Measurements from ENCODE around the gene BLM. TPM values are rescaled to one million over a fixed set of nuclear protein-coding genes. Genes with fewer than 3 reads are reported as not detected.

The BLM gene
- total RNA-seq, 6 experiments from 2014 or later, result 2.8 to 7.7 (median 6.1) TPM

- no peak for DNase-seq
- H3K9me3 Mint-ChIP-seq, result no peaks in the 10 kb centered on the region
- H3K4me3 Mint-ChIP-seq, result no peak overlapping the region
- H3K4me1 Mint-ChIP-seq (ENCODE audit: low read depth), result peaks cover 8% of the 10 kb centered on the region
- TF ChIP-seq CTCF (IDR thresholded peaks at IDR 0.05), result no peak
- H3K36me3 Mint-ChIP-seq (ENCODE audit: low read depth), result no peaks in the 10 kb centered on the region
- H3K27ac Mint-ChIP-seq, result no peak overlapping the region
- H3K27me3 Mint-ChIP-seq (ENCODE audit: insufficient read depth), result peaks cover 7% of the 10 kb centered on the region
Observed at GRCh38 chr15:90838139-90838538, 121.0 kb downstream of the BLM start.

GRCh38 chr15:90838544-90838943, 121.4 kb downstream of the BLM start:
- peaks cover 6% of the 10 kb centered on the region for H3K27me3 Mint-ChIP-seq (ENCODE audit: insufficient read depth)
- peaks cover 8% of the 10 kb centered on the region for H3K4me1 Mint-ChIP-seq (ENCODE audit: low read depth)
- DNase-seq, result no peak
- no peaks in the 10 kb centered on the region for H3K9me3 Mint-ChIP-seq
- no peak overlapping the region for H3K27ac Mint-ChIP-seq
- H3K4me3 Mint-ChIP-seq, result no peak overlapping the region
- no peaks in the 10 kb centered on the region for H3K36me3 Mint-ChIP-seq (ENCODE audit: low read depth)
- TF ChIP-seq CTCF (IDR thresholded peaks at IDR 0.05), result no peak

GRCh38 chr15:90839187-90840071, 122.3 kb downstream of the BLM start:
- no peak overlapping the region for H3K27ac Mint-ChIP-seq
- no peaks in the 10 kb centered on the region for H3K9me3 Mint-ChIP-seq
- H3K4me1 Mint-ChIP-seq (ENCODE audit: low read depth), result peaks cover 8% of the 10 kb centered on the region
- H3K27me3 Mint-ChIP-seq (ENCODE audit: insufficient read depth), result no peaks in the 10 kb centered on the region; the same call in none of the 2 replicates
- no peak for TF ChIP-seq CTCF (IDR thresholded peaks at IDR 0.05)
- H3K4me3 Mint-ChIP-seq, result no peak overlapping the region
- no peak for DNase-seq
- no peaks in the 10 kb centered on the region for H3K36me3 Mint-ChIP-seq (ENCODE audit: low read depth)

GRCh38 chr15:90840157-90840855, 123.2 kb downstream of the BLM start:
- Mint-ChIP-seq H3K36me3 (ENCODE audit: low read depth) (no peaks in the 10 kb centered on the region), H3K27ac (no peak overlapping the region), H3K27me3 (ENCODE audit: insufficient read depth) (no peaks in the 10 kb centered on the region; the same call in none of the 2 replicates), H3K4me1 (ENCODE audit: low read depth) (peaks cover 15% of the 10 kb centered on the region), H3K4me3 (no peak overlapping the region), H3K9me3 (no peaks in the 10 kb centered on the region)
- no peak for DNase-seq
- TF ChIP-seq CTCF (IDR thresholded peaks at IDR 0.05), result no peak

GRCh38 chr15:90840954-90841353, 123.8 kb downstream of the BLM start:
- no peak overlapping the region for H3K27ac Mint-ChIP-seq
- no peak overlapping the region for H3K4me3 Mint-ChIP-seq
- no peak for DNase-seq
- H3K36me3 Mint-ChIP-seq (ENCODE audit: low read depth), result no peaks in the 10 kb centered on the region
- no peaks in the 10 kb centered on the region; the same call in none of the 2 replicates for H3K27me3 Mint-ChIP-seq (ENCODE audit: insufficient read depth)
- no peak for TF ChIP-seq CTCF (IDR thresholded peaks at IDR 0.05)
- H3K4me1 Mint-ChIP-seq (ENCODE audit: low read depth), result peaks cover 19% of the 10 kb centered on the region
- H3K9me3 Mint-ChIP-seq, result no peaks in the 10 kb centered on the region
